ENCODE measurements around the gene CCNY.

CCNY gene

DNA sequence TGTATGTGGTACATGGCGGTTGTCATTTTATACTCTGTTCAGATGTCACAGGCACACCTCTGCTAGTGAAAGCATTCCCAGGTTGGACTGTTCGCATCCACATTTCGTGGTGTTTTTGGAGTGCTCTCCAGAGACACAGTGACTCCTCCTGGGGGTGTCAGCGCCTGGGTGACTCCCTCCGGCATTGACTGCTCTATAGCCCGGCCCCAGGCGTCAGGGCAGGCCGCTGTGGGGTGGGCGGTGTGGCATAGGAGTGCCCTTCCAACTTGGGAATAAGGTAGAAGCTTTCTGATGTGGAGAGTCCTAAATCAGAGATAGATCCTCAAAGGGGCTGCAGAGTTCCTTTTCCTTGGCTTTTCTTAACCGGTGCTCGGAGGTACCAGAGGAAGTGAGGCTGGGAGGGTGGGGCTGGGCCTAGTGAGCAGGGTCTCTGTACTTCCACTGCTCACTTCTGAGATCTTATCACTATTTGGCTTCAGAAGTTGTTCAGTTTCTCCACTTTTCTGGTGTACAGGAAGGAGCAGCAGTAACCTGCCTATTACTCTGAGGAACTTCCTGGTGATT, 32.3 kb downstream of the CCNY start:
- H2AK5ac ChIP-seq (ENCODE audit: low read length, severe bottlenecking) = no peak overlapping the region

GRCh38 chr10:35369049-35369611, 32.8 kb downstream of the CCNY start:
- H2BK120ac ChIP-seq (ENCODE audit: low read depth, low read length) = no peak overlapping the region
- H3K9ac ChIP-seq (ENCODE audit: low read length) = no peak overlapping the region
- no peak overlapping the region for H4K91ac ChIP-seq (ENCODE audit: low read length)
- H3K4me3 ChIP-seq (ENCODE audit: insufficient read depth in 1 of 2, low read depth in 1 of 2, low read length in 2 of 2) = no peak overlapping the region
- H3K36me3 ChIP-seq (ENCODE audit: control insufficient read depth in 1 of 2, insufficient read depth in 2 of 2, low read depth in 1 of 2, low read length in 2 of 2) = no peaks in the 10 kb centered on the region
- no peak overlapping the region for H3K23ac ChIP-seq (ENCODE audit: low read length in 2 of 2)
- 44% methylated on average over 6 of the region's 6 CpGs for WGBS
- H3K79me1 ChIP-seq (replicated peaks; ENCODE audit: low read length, poor library complexity, severe bottlenecking) = peaks cover 12% of the 10 kb centered on the region
- H4K8ac ChIP-seq (ENCODE audit: low read length) = peak overlapping the region; percentile 77
- no peak overlapping the region for H3K14ac ChIP-seq (ENCODE audit: low read length in 2 of 2)
- H2BK5ac ChIP-seq (ENCODE audit: low read depth, low read length, poor library complexity, severe bottlenecking) = no peak overlapping the region
- no peaks in the 10 kb centered on the region for H3K9me3 ChIP-seq (ENCODE audit: control insufficient read depth, low read length)
- H3K4me1 ChIP-seq (ENCODE audit: control insufficient read depth, insufficient read depth, low read depth, low read length) = peaks cover 9% of the 10 kb centered on the region
- H2AFZ ChIP-seq (ENCODE audit: low read depth, low read length) = no peak overlapping the region
- H3K27ac ChIP-seq (ENCODE audit: low read length, poor library complexity, severe bottlenecking) = no peak overlapping the region
- H3K18ac ChIP-seq (ENCODE audit: low read depth in 1 of 2, low read length in 2 of 2) = no peak overlapping the region
- no peaks in the 10 kb centered on the region for H3K27me3 ChIP-seq (ENCODE audit: control insufficient read depth in 1 of 2, insufficient read depth in 1 of 2, low read length in 2 of 2)
- H2AK5ac ChIP-seq (ENCODE audit: low read length, severe bottlenecking) = no peak overlapping the region
- H2BK12ac ChIP-seq (ENCODE audit: low read length in 2 of 2) = no peak overlapping the region
- H3K4ac ChIP-seq (ENCODE audit: low read depth in 1 of 2, low read length in 2 of 2) = no peak overlapping the region
- peak; percentile 44 for DNase-seq
- H2BK15ac ChIP-seq (ENCODE audit: low read depth, poor library complexity, severe bottlenecking) = no peak overlapping the region
- H3K4me2 ChIP-seq (ENCODE audit: low read length, poor library complexity, severe bottlenecking) = no peak overlapping the region

More for the DNA sequence above, 32.3 kb downstream of the CCNY start:
- no peak overlapping the region for H4K91ac ChIP-seq (ENCODE audit: low read length)
- peak overlapping the region in 1 of 2 experiments; percentile 37 for H2BK12ac ChIP-seq (ENCODE audit: low read length in 2 of 2)
- H3K18ac ChIP-seq (ENCODE audit: low read depth in 1 of 2, low read length in 2 of 2) = peak overlapping the region; percentile 50 to 78
- H3K14ac ChIP-seq (ENCODE audit: low read length in 2 of 2) = peak overlapping the region in 1 of 2 experiments; percentile 83
- H3K79me1 ChIP-seq (replicated peaks; ENCODE audit: low read length, poor library complexity, severe bottlenecking) = peaks cover 12% of the 10 kb centered on the region
- H3K36me3 ChIP-seq (ENCODE audit: control insufficient read depth in 1 of 2, insufficient read depth in 2 of 2, low read depth in 1 of 2, low read length in 2 of 2) = no peaks in the 10 kb centered on the region
- no peak overlapping the region for H3K4me3 ChIP-seq (ENCODE audit: insufficient read depth in 1 of 2, low read depth in 1 of 2, low read length in 2 of 2)
- H3K4me1 ChIP-seq (ENCODE audit: control insufficient read depth, insufficient read depth, low read depth, low read length) = peaks cover 9% of the 10 kb centered on the region
- H2BK5ac ChIP-seq (ENCODE audit: low read depth, low read length, poor library complexity, severe bottlenecking) = no peak overlapping the region
- H3K9ac ChIP-seq (ENCODE audit: low read length) = no peak overlapping the region
- H2BK120ac ChIP-seq (ENCODE audit: low read depth, low read length) = peak overlapping the region; percentile 44
- H3K27me3 ChIP-seq (ENCODE audit: control insufficient read depth in 1 of 2, insufficient read depth in 1 of 2, low read length in 2 of 2) = no peaks in the 10 kb centered on the region
- H3K4ac ChIP-seq (ENCODE audit: low read depth in 1 of 2, low read length in 2 of 2) = peak overlapping the region in 1 of 2 experiments; percentile 55
- no peak overlapping the region for H3K27ac ChIP-seq (ENCODE audit: low read length, poor library complexity, severe bottlenecking)
- H2BK15ac ChIP-seq (ENCODE audit: low read depth, poor library complexity, severe bottlenecking) = no peak overlapping the region
- H4K8ac ChIP-seq (ENCODE audit: low read length) = peak overlapping the region; percentile 81
- H3K9me3 ChIP-seq (ENCODE audit: control insufficient read depth, low read length) = no peaks in the 10 kb centered on the region
- 83% methylated on average over 11 of the region's 11 CpGs for WGBS
- no peak overlapping the region for H3K4me2 ChIP-seq (ENCODE audit: low read length, poor library complexity, severe bottlenecking)
- no peak overlapping the region for H2AFZ ChIP-seq (ENCODE audit: low read depth, low read length)
- DNase-seq = no peak
- H3K23ac ChIP-seq (ENCODE audit: low read length in 2 of 2) = no peak overlapping the region

- H3K4me3 ChIP-seq (ENCODE audit: insufficient read depth in 1 of 2, low read depth in 1 of 2, low read length in 2 of 2) = no peak overlapping the region
- H2AK5ac ChIP-seq (ENCODE audit: low read length, severe bottlenecking) = no peak overlapping the region
- H3K36me3 ChIP-seq (ENCODE audit: control insufficient read depth in 1 of 2, insufficient read depth in 2 of 2, low read depth in 1 of 2, low read length in 2 of 2) = no peaks in the 10 kb centered on the region
- H3K23ac ChIP-seq (ENCODE audit: low read length in 2 of 2) = no peak overlapping the region
- H3K9me3 ChIP-seq (ENCODE audit: control insufficient read depth, low read length) = no peaks in the 10 kb centered on the region
- no peak overlapping the region for H2BK12ac ChIP-seq (ENCODE audit: low read length in 2 of 2)
- WGBS = 95% methylated on average over 3 of the region's 3 CpGs
- H3K14ac ChIP-seq (ENCODE audit: low read length in 2 of 2) = no peak overlapping the region
- no peak overlapping the region for H2BK120ac ChIP-seq (ENCODE audit: low read depth, low read length)
- H2BK15ac ChIP-seq (ENCODE audit: low read depth, poor library complexity, severe bottlenecking) = no peak overlapping the region
- peaks cover 21% of the 10 kb centered on the region for H3K79me1 ChIP-seq (replicated peaks; ENCODE audit: low read length, poor library complexity, severe bottlenecking)
- H3K27me3 ChIP-seq (ENCODE audit: control insufficient read depth in 1 of 2, insufficient read depth in 1 of 2, low read length in 2 of 2) = no peaks in the 10 kb centered on the region
- peaks cover 9% of the 10 kb centered on the region for H3K4me1 ChIP-seq (ENCODE audit: control insufficient read depth, insufficient read depth, low read depth, low read length)
- H4K8ac ChIP-seq (ENCODE audit: low read length) = no peak overlapping the region
- H3K4me2 ChIP-seq (ENCODE audit: low read length, poor library complexity, severe bottlenecking) = no peak overlapping the region
- no peak overlapping the region for H2AFZ ChIP-seq (ENCODE audit: low read depth, low read length)
- no peak overlapping the region for H3K27ac ChIP-seq (ENCODE audit: low read length, poor library complexity, severe bottlenecking)
- H4K91ac ChIP-seq (ENCODE audit: low read length) = peak overlapping the region; percentile 48
- H3K9ac ChIP-seq (ENCODE audit: low read length) = no peak overlapping the region
- no peak overlapping the region for H2BK5ac ChIP-seq (ENCODE audit: low read depth, low read length, poor library complexity, severe bottlenecking)
- DNase-seq = no peak
- peak overlapping the region in 1 of 2 experiments; percentile 13 for H3K18ac ChIP-seq (ENCODE audit: low read depth in 1 of 2, low read length in 2 of 2)
- peak overlapping the region in 1 of 2 experiments; percentile 2 for H3K4ac ChIP-seq (ENCODE audit: low read depth in 1 of 2, low read length in 2 of 2)
Observed at GRCh38 chr10:35371731-35372130, 35.4 kb downstream of the CCNY start.

DNA sequence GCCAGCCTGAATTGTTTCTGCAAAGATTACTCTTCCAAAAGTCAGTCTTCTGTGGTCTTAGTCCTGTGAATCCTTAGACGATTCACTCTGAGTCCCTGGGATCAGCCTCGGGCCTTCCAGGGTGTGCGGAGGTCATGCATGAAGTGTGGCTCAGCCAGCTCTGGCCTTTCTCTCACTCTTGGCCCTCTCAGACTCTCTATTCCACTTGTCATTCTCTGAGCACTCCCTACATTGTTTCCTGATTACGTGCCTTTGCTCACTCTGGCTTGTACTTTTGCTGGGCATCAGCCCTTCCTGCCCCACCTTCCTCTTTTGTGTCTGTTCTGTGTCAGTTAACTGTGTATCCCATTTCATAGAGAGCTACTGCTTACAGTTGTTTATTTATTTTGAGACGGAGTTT, 36.0 kb downstream of the CCNY start:
- WGBS = 12% methylated on average over 5 of the region's 5 CpGs
- Histone ChIP-seq H2BK12ac (ENCODE audit: low read length in 2 of 2) (peak overlapping the region in 1 of 2 experiments; percentile 44), H4K91ac (ENCODE audit: low read length) (no peak overlapping the region), H3K18ac (ENCODE audit: low read depth in 1 of 2, low read length in 2 of 2) (no peak overlapping the region), H3K79me1 (replicated peaks; ENCODE audit: low read length, poor library complexity, severe bottlenecking) (peaks cover 22% of the 10 kb centered on the region), H2BK15ac (ENCODE audit: low read depth, poor library complexity, severe bottlenecking) (no peak overlapping the region), H3K27ac (ENCODE audit: low read length, poor library complexity, severe bottlenecking) (no peak overlapping the region), H3K4ac (ENCODE audit: low read depth in 1 of 2, low read length in 2 of 2) (no peak overlapping the region), H3K9me3 (ENCODE audit: control insufficient read depth, low read length) (no peaks in the 10 kb centered on the region), H3K9ac (ENCODE audit: low read length) (no peak overlapping the region), H3K14ac (ENCODE audit: low read length in 2 of 2) (no peak overlapping the region), H3K36me3 (ENCODE audit: control insufficient read depth in 1 of 2, insufficient read depth in 2 of 2, low read depth in 1 of 2, low read length in 2 of 2) (no peaks in the 10 kb centered on the region), H3K4me1 (ENCODE audit: control insufficient read depth, insufficient read depth, low read depth, low read length) (peaks cover 9% of the 10 kb centered on the region), H3K4me2 (ENCODE audit: low read length, poor library complexity, severe bottlenecking) (no peak overlapping the region), H4K8ac (ENCODE audit: low read length) (no peak overlapping the region), H2AFZ (ENCODE audit: low read depth, low read length) (no peak overlapping the region), H2BK120ac (ENCODE audit: low read depth, low read length) (no peak overlapping the region), H3K27me3 (ENCODE audit: control insufficient read depth in 1 of 2, insufficient read depth in 1 of 2, low read length in 2 of 2) (no peaks in the 10 kb centered on the region), H2BK5ac (ENCODE audit: low read depth, low read length, poor library complexity, severe bottlenecking) (no peak overlapping the region), H3K23ac (ENCODE audit: low read length in 2 of 2) (no peak overlapping the region), H3K4me3 (ENCODE audit: insufficient read depth in 1 of 2, low read depth in 1 of 2, low read length in 2 of 2) (no peak overlapping the region), H2AK5ac (ENCODE audit: low read length, severe bottlenecking) (peak overlapping the region; percentile 24)
- peak; percentile 86 for DNase-seq
